Right atrium auricular region (tissue), 2 donors: ENCODE data around the gene TGFBR3. TPM values are rescaled to one million over a fixed set of nuclear protein-coding genes. Genes with fewer than 3 reads are reported as not detected.
A peak's percentile ranks its signal among the peaks of the same experiment; 100 is the strongest.

Experiments used
- DNase-seq: peaks from one replicate; pipeline ENCODE4 v3.0.0-alpha.2; 2019; ENCODE audit warnings: low spot score
- H3K27ac ChIP-seq, 2 donors: fragments of 200-600 bp; sonication (generic); 1 replicate in 1 of 2; 2 replicates in 1 of 2; pipeline ENCODE4 v1.5.1; 2016 to 2019
- H3K27me3 ChIP-seq, 2 donors: fragments of 200-600 bp; sonication (generic); one replicate each; pipeline versions ENCODE4 v1.5.1 to v1.6.0; 2017 to 2019
- H3K36me3 ChIP-seq: fragments of 200-600 bp; sonication (generic); one replicate; pipeline ENCODE4 v1.5.1; 2016
- H3K4me1 ChIP-seq, 2 donors: fragments of 200-600 bp; sonication (generic); one replicate each; pipeline versions ENCODE4 v1.5.1 to v1.6.0; 2017 to 2019
- H3K4me3 ChIP-seq, 2 donors: fragments of 200-600 bp; sonication (generic); 1 replicate in 1 of 2; 2 replicates in 1 of 2; pipeline ENCODE4 v1.5.1; 2017 to 2019; ENCODE audit warnings: mild to moderate bottlenecking in 1 of 2, moderate library complexity in 1 of 2
- H3K9me3 ChIP-seq, 2 donors: fragments of 200-600 bp; sonication (generic); one replicate each; pipeline ENCODE4 v1.5.1; 2019
- total RNA-seq, 2 donors: library from RNA; depleted of rRNA; stranded (reverse); fragments of >200 nt; gene quantifications; one replicate each; pipeline ENCODE4 v1.1.0, GENCODE V29; 2016
- TF ChIP-seq, protein P1 (sequence below), 2 donors: fragments of 200-600 bp; sonication (generic); IDR thresholded peaks; one replicate each; pipeline ENCODE4 v1.5.1; 2019; ENCODE audit warnings: antibody characterized with exemption in 2 of 2

The TGFBR3 gene
- total RNA-seq, 2 donors from 2014 or later, result 40.5 to 64.8 TPM

DNA sequence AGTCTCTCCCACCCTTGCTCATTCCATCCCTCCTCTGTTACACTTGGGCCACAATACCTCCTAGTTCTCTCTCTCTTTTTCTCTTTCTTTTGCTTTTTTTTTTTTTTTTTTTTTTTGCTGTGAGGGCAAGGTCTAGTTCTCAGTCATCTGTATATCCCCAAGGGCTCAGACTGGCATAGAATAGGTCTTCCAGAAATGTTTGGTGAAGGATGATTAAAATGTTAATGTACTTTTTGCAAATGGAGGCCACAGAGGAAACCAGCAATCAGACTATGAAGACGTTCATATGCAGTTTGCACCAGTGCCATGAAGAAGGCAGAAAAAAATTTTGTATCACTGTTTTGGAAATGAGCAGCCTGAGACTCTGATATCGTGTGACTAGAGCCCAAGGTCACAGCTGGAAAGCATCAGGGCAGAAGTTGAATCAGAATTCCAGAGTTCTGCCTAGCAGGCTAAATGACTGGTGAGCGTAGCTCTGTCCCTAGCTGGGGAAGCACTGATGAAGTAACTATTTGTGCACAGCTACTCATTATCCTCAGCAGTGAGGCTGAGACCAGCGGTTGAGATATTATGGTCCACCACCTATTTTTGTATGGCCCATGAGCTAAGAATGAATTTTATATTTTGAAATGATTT is 186.5 kb downstream of the TGFBR3 start:
- TF ChIP-seq, protein P1, sequence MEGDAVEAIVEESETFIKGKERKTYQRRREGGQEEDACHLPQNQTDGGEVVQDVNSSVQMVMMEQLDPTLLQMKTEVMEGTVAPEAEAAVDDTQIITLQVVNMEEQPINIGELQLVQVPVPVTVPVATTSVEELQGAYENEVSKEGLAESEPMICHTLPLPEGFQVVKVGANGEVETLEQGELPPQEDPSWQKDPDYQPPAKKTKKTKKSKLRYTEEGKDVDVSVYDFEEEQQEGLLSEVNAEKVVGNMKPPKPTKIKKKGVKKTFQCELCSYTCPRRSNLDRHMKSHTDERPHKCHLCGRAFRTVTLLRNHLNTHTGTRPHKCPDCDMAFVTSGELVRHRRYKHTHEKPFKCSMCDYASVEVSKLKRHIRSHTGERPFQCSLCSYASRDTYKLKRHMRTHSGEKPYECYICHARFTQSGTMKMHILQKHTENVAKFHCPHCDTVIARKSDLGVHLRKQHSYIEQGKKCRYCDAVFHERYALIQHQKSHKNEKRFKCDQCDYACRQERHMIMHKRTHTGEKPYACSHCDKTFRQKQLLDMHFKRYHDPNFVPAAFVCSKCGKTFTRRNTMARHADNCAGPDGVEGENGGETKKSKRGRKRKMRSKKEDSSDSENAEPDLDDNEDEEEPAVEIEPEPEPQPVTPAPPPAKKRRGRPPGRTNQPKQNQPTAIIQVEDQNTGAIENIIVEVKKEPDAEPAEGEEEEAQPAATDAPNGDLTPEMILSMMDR (IDR thresholded peaks at IDR 0.05), result no peak
- no peaks in the 10 kb centered on the region for H3K9me3 ChIP-seq
- peak; percentile 76 for DNase-seq
- H3K27me3 ChIP-seq, result no peaks in the 10 kb centered on the region
- peaks cover 0 to 42% of the 10 kb centered on the region in 2 donors for H3K4me1 ChIP-seq
- H3K27ac ChIP-seq, result peak overlapping the region; percentile 49 to 59
- no peak overlapping the region for H3K4me3 ChIP-seq
- H3K36me3 ChIP-seq, result peaks cover 17% of the 10 kb centered on the region

DNA sequence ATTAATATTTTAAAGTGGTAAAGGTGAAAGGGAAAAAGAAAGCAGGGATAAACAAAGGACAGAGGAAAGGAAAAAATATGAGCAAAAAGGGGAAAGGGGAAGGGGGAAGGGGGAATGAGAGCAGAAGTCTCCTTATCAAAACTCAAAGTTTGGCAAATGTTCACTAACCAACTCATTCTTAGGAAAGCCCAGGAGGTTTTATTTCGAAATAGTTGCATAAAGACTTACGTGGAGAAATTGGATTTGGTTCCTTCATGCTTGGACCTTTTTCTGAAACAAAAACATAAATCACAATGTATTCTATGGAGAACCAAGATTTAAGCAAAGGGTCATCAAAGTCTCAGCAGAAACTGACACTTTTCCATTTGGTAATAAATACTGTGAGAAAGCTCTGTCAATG is 188.1 kb downstream of the TGFBR3 start:
- TF ChIP-seq, protein P1 (IDR thresholded peaks at IDR 0.05), result no peak
- Histone ChIP-seq H3K36me3 (peaks cover 26% of the 10 kb centered on the region), H3K27ac (peak overlapping the region in 1 of 2 donors; percentile 59), H3K4me1 (peaks cover 0 to 50% of the 10 kb centered on the region in 2 donors), H3K4me3 (no peak overlapping the region), H3K27me3 (no peaks in the 10 kb centered on the region), H3K9me3 (no peaks in the 10 kb centered on the region)
- DNase-seq, result no peak

DNA sequence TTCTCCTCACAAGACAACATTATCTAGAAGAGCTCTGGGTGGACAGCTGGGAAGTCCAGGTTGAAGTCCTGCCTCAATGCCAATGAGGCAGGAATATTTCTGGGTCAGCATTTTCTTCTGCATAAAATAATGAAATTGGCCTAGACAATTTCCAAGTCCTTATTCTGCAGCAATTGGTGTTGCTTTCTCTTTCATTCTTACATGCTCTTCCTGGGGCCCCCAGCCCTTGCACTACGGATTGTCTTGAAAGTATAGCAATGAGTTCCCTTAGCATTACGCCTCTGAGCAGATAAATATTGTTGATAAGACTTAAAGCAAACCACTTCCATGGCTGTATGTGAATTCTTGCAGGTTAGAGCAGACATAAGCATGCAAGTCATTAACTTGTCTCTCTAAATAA is 188.5 kb downstream of the TGFBR3 start:
- no peak for DNase-seq
- no peak overlapping the region for H3K4me3 ChIP-seq
- peaks cover 30% of the 10 kb centered on the region for H3K36me3 ChIP-seq
- H3K9me3 ChIP-seq, result no peaks in the 10 kb centered on the region
- TF ChIP-seq, protein P1 (IDR thresholded peaks at IDR 0.05), result no peak
- peak overlapping the region in 1 of 2 donors; percentile 59 for H3K27ac ChIP-seq
- no peaks in the 10 kb centered on the region for H3K27me3 ChIP-seq
- H3K4me1 ChIP-seq, result peaks cover 0 to 50% of the 10 kb centered on the region in 2 donors

DNA sequence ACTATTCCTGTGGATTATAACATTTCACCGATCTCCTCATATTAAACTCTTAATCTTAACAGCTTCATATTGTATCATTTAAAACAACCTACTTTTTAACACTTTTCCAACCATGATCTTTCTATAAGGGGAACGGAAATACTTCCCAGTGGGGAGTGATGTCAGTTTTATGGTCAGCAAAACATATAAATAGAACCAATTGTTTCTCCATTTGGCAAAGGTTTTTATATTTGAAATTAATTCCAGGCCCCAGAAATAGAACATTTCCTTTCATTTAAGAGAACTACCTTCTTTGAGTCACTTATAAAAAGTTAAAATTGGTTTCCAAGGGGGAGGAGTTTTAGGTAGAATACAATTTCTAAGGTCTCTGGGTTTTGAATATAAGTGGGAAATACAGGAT is 189.6 kb downstream of the TGFBR3 start:
- peaks cover 35% of the 10 kb centered on the region for H3K36me3 ChIP-seq
- no peak overlapping the region for H3K4me3 ChIP-seq
- no peak for DNase-seq
- TF ChIP-seq, protein P1 (IDR thresholded peaks at IDR 0.05), result no peak
- H3K27me3 ChIP-seq, result no peaks in the 10 kb centered on the region
- H3K9me3 ChIP-seq, result no peaks in the 10 kb centered on the region
- H3K4me1 ChIP-seq, result peaks cover 0 to 50% of the 10 kb centered on the region in 2 donors
- H3K27ac ChIP-seq, result peak overlapping the region; percentile 2 to 12

DNA sequence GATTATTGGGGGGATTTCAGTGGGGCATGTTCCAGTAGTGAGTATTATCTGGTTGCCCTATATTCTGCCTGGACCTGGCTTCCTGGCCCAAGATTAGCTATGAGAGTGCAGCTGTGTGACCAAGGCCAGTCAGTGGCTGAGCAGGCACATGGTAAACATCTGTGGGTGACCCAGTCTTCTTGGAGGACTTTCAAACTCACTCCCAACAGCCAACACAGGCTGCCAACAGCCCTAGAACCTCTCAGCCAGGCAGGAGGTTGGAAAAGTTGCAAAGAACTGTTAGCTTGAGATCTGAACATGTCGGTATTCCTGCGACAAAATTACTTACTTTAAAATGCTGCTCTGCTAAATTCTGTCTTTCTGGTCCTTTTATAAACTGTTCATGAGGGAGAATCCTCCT is 192.4 kb downstream of the TGFBR3 start:
- TF ChIP-seq, protein P1 (IDR thresholded peaks at IDR 0.05), result no peak
- peaks cover 39% of the 10 kb centered on the region for H3K36me3 ChIP-seq
- H3K4me1 ChIP-seq, result peaks cover 0 to 43% of the 10 kb centered on the region in 2 donors

DNA sequence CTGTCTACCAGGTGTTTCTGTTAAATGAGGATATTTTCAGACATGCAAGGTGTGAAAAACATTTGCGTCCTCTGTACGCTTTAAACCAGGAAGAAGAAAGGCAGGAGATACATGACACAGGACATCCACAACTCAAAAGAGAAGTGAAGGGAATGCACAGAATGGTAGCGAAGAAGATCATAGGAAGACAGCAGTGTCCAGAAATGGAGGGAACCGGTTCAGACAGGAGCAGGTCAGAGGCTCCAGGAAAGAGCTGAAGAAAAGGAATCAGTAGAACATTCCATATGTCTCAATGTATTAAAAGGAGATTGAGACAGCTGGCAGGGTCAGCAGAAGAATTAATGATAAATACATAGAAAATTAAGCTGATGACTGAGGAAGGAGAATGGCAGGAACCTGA is 194.4 kb downstream of the TGFBR3 start:
- Histone ChIP-seq H3K36me3 (peaks cover 54% of the 10 kb centered on the region), H3K9me3 (no peaks in the 10 kb centered on the region), H3K27me3 (no peaks in the 10 kb centered on the region), H3K4me1 (peaks cover 0 to 29% of the 10 kb centered on the region in 2 donors), H3K27ac (peak overlapping the region in 1 of 2 donors; percentile 79), H3K4me3 (no peak overlapping the region)
- DNase-seq, result no peak
- TF ChIP-seq, protein P1 (IDR thresholded peaks at IDR 0.05), result no peak

More for the DNA sequence above, 192.4 kb downstream of the TGFBR3 start:
- H3K27ac ChIP-seq, result peak overlapping the region; percentile 72 to 73
- peak; percentile 70 for DNase-seq
- no peaks in the 10 kb centered on the region for H3K9me3 ChIP-seq
- no peak overlapping the region for H3K4me3 ChIP-seq
- no peaks in the 10 kb centered on the region for H3K27me3 ChIP-seq
